ENCODE results near the gene CLDN15.
"Not testable (repeated sequence)": the region's sequence is repeated elsewhere in the genome, so short reads cannot be mapped to it uniquely, and the experiment has no call there.

CLDN15 gene

GRCh38 chr7:101222275-101222830 lies 15.2 kb downstream of the CLDN15 start:
- no peak for DNase-seq (ENCODE audit: low spot score)

GRCh38 chr7:101220295-101220694 lies 17.3 kb downstream of the CLDN15 start:
- DNase-seq (ENCODE audit: low spot score): no peak

GRCh38 chr7:101218236-101219125 lies 19.1 kb downstream of the CLDN15 start:
- no peak for DNase-seq (ENCODE audit: low spot score)

- peak; percentile 97 for DNase-seq (ENCODE audit: low spot score)
These were observed 20.0 kb downstream of the CLDN15 start, which contains the start of the genes PLOD3 and ZNHIT1 for GRCh38 chr7:101217388-101218235. PLOD3 (minus strand) TSS chr7:101217581; CDS start chr7:101217274, 307 bp downstream. ZNHIT1 (plus strand) TSS chr7:101218165; CDS start chr7:101218196, 31 bp downstream.

GRCh38 chr7:101216860-101217387 lies 20.7 kb downstream of the CLDN15 start:
- DNase-seq (ENCODE audit: low spot score): no peak

GRCh38 chr7:101216001-101216859 lies 21.4 kb downstream of the CLDN15 start:
- DNase-seq (ENCODE audit: low spot score): no peak

- DNase-seq (ENCODE audit: low spot score): no peak
These were observed 25.6 kb downstream of the CLDN15 start for GRCh38 chr7:101212014-101212413.

GRCh38 chr7:101211501-101211900 lies 26.1 kb downstream of the CLDN15 start:
- no peak for DNase-seq (ENCODE audit: low spot score)

GRCh38 chr7:101210143-101210542 lies 27.5 kb downstream of the CLDN15 start:
- DNase-seq (ENCODE audit: low spot score): no peak

GRCh38 chr7:101208794-101209193 lies 28.8 kb downstream of the CLDN15 start:
- no peak for DNase-seq (ENCODE audit: low spot score)

GRCh38 chr7:101207459-101207858 lies 30.1 kb downstream of the CLDN15 start:
- no peak for DNase-seq (ENCODE audit: low spot score)

- DNase-seq (ENCODE audit: low spot score): no peak
These were observed 30.9 kb downstream of the CLDN15 start for GRCh38 chr7:101206665-101207042.

- DNase-seq (ENCODE audit: low spot score): no peak
These were observed 31.5 kb downstream of the CLDN15 start for GRCh38 chr7:101205901-101206664.

GRCh38 chr7:101203740-101204738 lies 33.6 kb downstream of the CLDN15 start:
- not testable (repeated sequence) for DNase-seq (ENCODE audit: low spot score)

- DNase-seq (ENCODE audit: low spot score): no peak
These were observed 35.0 kb downstream of the CLDN15 start for GRCh38 chr7:101202603-101202918.

GRCh38 chr7:101201695-101202602 lies 35.7 kb downstream of the CLDN15 start:
- DNase-seq (ENCODE audit: low spot score): no peak

GRCh38 chr7:101200862-101201599 lies 36.6 kb downstream of the CLDN15 start, which contains the start of gene MOGAT3:
MOGAT3 (minus strand) TSS chr7:101201036; CDS start chr7:101200854, 182 bp downstream.
- DNase-seq (ENCODE audit: low spot score): no peak

All from activated CD4-positive, alpha-beta T cell treated with anti-CD3 and anti-CD28 coated beads, Interleukin-2, Interleukin-4, amounts not matched to agents 100 ng/mL and 50 ng/mL, durations not matched to agents 16 hours and 8 hours (primary cell).